A549 treated with RU486 at 1 μM for 4 hours (cell line): ENCODE measurements around the gene TIMELESS. TPM values are rescaled to one million over a fixed set of nuclear protein-coding genes. Genes with fewer than 3 reads are reported as not detected.

Source experiments
- total RNA-seq: library from RNA; stranded (reverse); fragments of 200-300 nt; extraction: Qiagen RNA extraction; gene quantifications from 5 replicates; pipeline ENCODE4 v1.2.3, GENCODE V29; 2022; ENCODE audit warnings: low read depth

Gene TIMELESS, protein sequence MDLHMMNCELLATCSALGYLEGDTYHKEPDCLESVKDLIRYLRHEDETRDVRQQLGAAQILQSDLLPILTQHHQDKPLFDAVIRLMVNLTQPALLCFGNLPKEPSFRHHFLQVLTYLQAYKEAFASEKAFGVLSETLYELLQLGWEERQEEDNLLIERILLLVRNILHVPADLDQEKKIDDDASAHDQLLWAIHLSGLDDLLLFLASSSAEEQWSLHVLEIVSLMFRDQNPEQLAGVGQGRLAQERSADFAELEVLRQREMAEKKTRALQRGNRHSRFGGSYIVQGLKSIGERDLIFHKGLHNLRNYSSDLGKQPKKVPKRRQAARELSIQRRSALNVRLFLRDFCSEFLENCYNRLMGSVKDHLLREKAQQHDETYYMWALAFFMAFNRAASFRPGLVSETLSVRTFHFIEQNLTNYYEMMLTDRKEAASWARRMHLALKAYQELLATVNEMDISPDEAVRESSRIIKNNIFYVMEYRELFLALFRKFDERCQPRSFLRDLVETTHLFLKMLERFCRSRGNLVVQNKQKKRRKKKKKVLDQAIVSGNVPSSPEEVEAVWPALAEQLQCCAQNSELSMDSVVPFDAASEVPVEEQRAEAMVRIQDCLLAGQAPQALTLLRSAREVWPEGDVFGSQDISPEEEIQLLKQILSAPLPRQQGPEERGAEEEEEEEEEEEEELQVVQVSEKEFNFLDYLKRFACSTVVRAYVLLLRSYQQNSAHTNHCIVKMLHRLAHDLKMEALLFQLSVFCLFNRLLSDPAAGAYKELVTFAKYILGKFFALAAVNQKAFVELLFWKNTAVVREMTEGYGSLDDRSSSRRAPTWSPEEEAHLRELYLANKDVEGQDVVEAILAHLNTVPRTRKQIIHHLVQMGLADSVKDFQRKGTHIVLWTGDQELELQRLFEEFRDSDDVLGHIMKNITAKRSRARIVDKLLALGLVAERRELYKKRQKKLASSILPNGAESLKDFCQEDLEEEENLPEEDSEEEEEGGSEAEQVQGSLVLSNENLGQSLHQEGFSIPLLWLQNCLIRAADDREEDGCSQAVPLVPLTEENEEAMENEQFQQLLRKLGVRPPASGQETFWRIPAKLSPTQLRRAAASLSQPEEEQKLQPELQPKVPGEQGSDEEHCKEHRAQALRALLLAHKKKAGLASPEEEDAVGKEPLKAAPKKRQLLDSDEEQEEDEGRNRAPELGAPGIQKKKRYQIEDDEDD
- 33.4 to 39.1 TPM (median 36.7 TPM) in 5 replicates for total RNA-seq

DNA sequence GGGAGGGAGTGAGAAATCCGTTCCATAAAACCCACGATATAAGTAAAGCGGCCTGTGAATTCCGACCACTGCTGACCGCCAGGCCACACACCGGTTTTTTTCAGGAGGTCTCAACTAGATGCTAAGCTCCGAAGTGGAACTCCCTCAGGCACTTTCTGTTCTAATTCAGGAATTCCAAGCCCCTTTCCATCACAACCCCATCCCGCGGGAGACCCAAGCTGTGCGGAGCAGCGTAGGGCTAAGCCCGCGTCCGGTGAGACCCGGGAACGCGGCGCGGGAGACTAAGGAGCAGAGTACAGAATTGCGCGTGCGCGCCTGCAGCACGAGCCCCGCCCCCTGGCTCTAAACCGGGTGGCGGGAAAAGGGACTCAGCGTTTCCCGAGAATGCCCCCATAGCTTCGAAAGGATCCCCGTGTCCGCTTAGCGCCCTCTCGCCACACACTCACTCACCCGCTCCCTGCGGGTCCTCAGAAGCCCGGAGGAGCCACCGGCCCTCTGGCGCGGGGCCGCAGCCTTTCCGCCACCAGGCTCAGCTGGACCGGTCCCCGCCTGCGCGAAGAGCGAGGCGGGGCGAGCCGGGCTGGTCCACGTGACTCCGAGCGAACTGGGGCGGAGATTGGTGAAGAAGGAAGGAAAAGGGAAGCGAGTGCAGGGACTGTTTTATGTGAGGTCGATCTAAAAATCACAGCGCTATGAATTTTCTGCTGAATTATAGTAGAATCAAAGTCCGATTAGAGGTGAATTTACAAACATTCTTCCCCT is at the start of gene TIMELESS:
Gene TIMELESS, minus strand, starts transcription at position 567 of the 762 bp plus-strand sequence. CDS start 15,256 bp downstream, outside the sequence.

DNA sequence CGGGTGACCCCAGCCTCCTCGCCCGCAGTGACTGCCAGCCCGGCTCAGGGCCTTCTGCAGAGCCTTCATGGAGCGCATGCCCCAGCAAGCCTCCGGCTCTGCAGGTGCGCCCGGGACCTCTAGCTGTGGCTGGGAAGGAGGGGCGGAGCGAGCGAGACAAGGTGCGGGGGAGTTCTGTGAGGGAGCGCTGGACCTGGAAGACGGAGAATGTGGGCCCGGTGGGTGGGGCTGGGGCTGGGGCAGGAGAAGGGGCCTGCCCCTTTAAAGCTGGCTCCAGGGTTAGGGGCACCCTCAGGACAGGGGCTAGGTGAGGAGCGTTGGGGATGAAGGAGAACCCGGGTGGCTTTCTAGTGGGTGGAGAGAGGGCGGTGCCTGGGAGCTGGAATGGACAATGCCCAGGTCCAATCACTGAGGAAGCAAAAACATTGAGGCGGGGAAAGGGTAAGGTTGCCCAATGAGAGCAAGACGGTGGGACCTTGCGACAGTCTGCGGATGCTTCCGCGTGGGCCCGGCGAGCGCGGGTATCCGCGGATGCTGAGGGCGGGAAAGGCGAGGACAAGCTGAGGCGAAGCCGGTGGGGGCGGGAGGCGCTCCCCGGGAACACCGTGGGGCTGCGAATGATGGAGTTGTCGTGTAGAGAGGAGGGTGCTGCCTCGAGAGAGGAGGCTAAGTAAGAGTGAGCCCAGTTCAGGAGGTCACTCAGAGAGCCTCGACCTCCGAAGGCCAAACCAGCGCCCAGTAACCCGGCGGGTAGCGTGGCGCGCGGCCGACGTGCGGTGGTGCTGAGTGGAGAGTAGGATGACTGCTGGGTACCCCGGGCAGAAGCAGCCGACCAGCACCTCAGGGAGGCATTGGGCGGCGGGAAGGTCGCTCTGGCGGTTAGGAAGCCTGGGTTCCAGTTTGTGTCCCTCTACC is 39.1 kb upstream of the TIMELESS start, which contains the start of gene GLS2:
Gene GLS2, minus strand, starts transcription at position 121 of the 915 bp plus-strand sequence. Its CDS starts 43 bp downstream, at position 78.

DNA sequence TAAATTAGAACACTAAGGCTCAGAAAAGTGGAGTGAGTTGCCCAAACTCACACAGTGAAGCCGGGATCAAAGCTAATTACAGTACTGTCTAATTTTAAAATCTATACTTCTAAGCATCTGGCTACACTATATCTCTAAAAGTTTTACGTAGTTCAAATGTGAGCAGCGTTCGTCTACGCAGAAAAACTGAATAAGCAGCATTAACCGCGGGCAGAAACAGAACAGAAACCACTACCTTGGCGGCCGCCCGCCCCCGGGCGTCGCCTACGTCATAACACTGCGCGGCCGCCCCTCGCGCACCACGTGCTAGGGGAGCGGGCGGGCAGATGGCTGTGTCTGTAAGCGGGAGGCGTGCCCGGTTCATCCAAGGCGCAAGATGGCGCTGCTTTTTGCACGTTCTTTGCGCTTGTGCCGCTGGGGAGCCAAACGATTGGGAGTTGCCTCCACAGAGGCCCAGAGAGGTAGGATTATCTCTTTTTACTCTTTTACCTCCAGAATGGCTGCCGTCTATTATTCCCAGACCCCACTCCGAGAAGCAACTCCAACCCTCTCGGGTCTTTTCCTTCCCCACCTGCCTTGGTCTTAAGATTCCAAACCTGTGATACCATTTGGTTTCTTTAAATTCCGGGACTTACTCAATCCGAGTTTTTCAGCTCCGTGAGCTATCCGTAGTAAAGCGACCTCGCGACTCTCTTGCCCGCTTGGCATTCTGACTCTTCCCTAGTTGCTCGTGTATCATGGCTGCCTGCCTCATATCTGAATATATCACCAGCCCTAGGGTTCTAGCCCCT is 19.2 kb upstream of the TIMELESS start, which contains the start of gene SPRYD4:
Gene SPRYD4, plus strand, starts transcription at position 363 of the 791 bp plus-strand sequence. Its CDS starts 14 bp downstream, at position 377.

DNA sequence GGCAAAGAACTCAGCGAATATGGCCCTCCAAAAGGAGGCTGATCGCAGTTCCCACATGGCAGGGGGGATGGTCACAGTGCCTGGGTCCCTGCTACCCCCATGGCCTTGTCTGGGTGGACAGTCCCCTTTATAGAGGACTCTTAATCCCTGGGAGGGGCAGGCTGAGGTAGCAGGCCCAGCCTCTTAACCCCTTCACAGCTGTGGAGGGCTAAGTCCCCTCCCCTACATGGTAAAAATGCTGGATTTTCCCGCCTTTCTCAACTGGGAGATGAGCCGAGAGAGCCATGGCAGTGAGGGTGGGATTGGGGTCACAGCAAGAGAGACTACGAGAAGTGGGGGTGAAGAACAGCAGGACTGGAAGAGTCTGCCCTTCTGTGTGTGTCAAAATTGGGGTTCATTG is 5.3 kb upstream of the TIMELESS start, which contains the start of gene MIP:
Gene MIP, minus strand, starts transcription at position 101 of the 400 bp plus-strand sequence. Its CDS starts 44 bp downstream, at position 57.

Other genes with a start within 250 kb of the TIMELESS start
- gene RNF41, start 227.5 kb downstream of the TIMELESS start, total RNA-seq = 20.2 to 25.5 TPM (median 24.6 TPM) in 5 replicates
- 58.0 to 66.9 TPM (median 62.4 TPM) in 5 replicates for gene NABP2, start 225.1 kb downstream of the TIMELESS start, total RNA-seq
- not detected in 5 replicates for gene SLC39A5, start 219.4 kb downstream of the TIMELESS start, total RNA-seq
- gene ANKRD52, start 191.0 kb downstream of the TIMELESS start, total RNA-seq = 36.4 to 49.1 TPM (median 44.3 TPM) in 5 replicates
- gene COQ10A, start 182.5 kb downstream of the TIMELESS start, total RNA-seq = 16.4 to 20.6 TPM (median 19.3 TPM) in 5 replicates
- 152 to 175 TPM (median 157 TPM) in 5 replicates for gene CS, start 149.1 kb downstream of the TIMELESS start, total RNA-seq
- gene CNPY2, start 133.4 kb downstream of the TIMELESS start, total RNA-seq = 117 to 168 TPM (median 137 TPM) in 5 replicates
- 11.9 to 16.2 TPM (median 14.3 TPM) in 5 replicates for gene PAN2, start 115.4 kb downstream of the TIMELESS start, total RNA-seq
- 0.42 to 0.74 TPM (median 0.59 TPM) in 5 replicates for gene IL23A, start 110.5 kb downstream of the TIMELESS start, total RNA-seq
- 10.6 to 11.7 TPM (median 11.3 TPM) in 5 replicates for gene STAT2, start 89.3 kb downstream of the TIMELESS start, total RNA-seq
- gene APOF, start 86.6 kb downstream of the TIMELESS start, total RNA-seq = not detected in 5 replicates
- gene MIP, start 5.2 kb upstream of the TIMELESS start, total RNA-seq = not detected in 5 replicates
- 1.6 to 2.1 TPM (median 1.9 TPM) in 5 replicates for gene SPRYD4, start 19.2 kb upstream of the TIMELESS start, total RNA-seq
- 0.09 to 0.76 TPM (median 0.16 TPM) in 5 replicates for gene GLS2, start 38.7 kb upstream of the TIMELESS start, total RNA-seq
- gene RBMS2, start 72.4 kb upstream of the TIMELESS start, total RNA-seq = 10.4 to 14.5 TPM (median 13.6 TPM) in 5 replicates
- 25.8 to 43.7 TPM (median 39.2 TPM) in 5 replicates for gene BAZ2A, start 180.9 kb upstream of the TIMELESS start, total RNA-seq
- 773 to 1,102 TPM (median 887 TPM) in 5 replicates for gene ATP5F1B, start 196.6 kb upstream of the TIMELESS start, total RNA-seq
- 245 to 446 TPM (median 429 TPM) in 5 replicates for gene PTGES3, start 238.9 kb upstream of the TIMELESS start, total RNA-seq